IPS-NIHi7 (cell line): ENCODE data around the gene ACER3.

Experiments used
- DNase-seq: peaks from one replicate; pipeline ENCODE4 v3.0.0; 2012; ENCODE audit warnings: mixed read lengths; ENCODE audit errors: extremely low spot score

ACER3 gene

GRCh38 chr11:77074205-77074604 is 213.5 kb downstream of the ACER3 start:
- DNase-seq = no peak

- DNase-seq = no peak
Measured at GRCh38 chr11:77074626-77075221, 214.0 kb downstream of the ACER3 start.

GRCh38 chr11:77075425-77075905 is 214.7 kb downstream of the ACER3 start:
- no peak for DNase-seq
